G401.6 (cell line): ENCODE data around the gene ABCG8.
A peak's percentile ranks its signal among the peaks of the same experiment; 100 is the strongest.
"Not testable (repeated sequence)": the region's sequence is repeated elsewhere in the genome, so short reads cannot be mapped to it uniquely, and the experiment has no call there.

Source experiments
- FAIRE-seq: peaks from 2 replicates; lab custom pipeline; 2012; peaks lifted over from hg19 to GRCh38; lab: Jason Lieb, UNC

The ABCG8 gene

GRCh38 chr2:43874776-43875451, 36.1 kb downstream of the ABCG8 start:
- FAIRE-seq = no peak

DNA sequence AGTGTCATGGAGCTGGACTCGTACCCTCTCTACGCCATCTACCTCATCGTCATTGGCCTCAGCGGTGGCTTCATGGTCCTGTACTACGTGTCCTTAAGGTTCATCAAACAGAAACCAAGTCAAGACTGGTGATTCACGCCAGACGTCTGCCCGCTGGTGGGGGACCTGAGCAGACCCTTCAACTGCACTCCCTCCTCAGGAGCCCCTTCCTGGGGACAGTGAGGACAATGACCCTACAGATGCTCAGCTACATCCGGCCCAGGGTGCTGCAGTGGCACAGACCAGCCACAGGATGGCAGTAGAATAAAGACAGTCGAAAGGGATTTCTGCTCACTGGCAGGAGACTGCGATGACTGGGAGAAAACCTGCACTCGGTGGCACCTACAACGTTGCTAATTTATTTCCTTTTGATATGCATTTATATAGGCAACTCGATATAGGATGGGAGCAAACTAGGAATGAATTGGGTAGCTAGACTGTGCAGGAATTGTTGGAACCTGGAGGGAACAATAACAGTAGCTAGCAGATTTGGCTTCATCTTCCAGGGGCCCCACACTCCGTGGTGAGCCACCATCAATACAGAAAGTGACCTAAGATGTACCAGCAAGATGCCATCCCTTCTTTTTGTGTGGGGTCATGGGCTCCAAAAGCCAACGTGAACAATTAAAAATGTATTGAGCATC, 39.2 kb downstream of the ABCG8 start:
- FAIRE-seq = peak; percentile 80

- FAIRE-seq = no peak
Measured at GRCh38 chr2:43879261-43879660, 40.5 kb downstream of the ABCG8 start.

GRCh38 chr2:43880471-43880870, 41.7 kb downstream of the ABCG8 start:
- FAIRE-seq = no peak

DNA sequence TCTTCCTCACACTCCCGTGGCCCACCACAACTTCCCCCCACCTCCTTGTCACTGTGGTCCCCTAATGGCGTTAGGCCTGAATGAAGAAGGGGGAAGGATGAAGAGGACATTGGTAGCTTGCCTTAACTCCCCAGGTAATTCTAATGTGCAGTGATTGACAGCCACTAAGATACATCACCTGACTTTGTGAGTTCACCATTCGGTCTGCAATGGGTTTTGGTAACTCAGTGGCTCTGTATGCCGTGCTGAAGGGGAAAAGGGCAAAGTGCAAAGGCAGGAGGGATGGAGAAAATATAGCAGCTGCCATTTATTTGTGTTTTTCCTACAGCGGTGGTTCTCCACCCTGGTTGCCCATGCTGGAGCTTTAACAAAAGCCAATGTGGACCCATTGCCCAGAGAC, 42.2 kb downstream of the ABCG8 start:
- FAIRE-seq = no peak

- no peak for FAIRE-seq
Measured at GRCh38 chr2:43882312-43882711, 43.5 kb downstream of the ABCG8 start.

DNA sequence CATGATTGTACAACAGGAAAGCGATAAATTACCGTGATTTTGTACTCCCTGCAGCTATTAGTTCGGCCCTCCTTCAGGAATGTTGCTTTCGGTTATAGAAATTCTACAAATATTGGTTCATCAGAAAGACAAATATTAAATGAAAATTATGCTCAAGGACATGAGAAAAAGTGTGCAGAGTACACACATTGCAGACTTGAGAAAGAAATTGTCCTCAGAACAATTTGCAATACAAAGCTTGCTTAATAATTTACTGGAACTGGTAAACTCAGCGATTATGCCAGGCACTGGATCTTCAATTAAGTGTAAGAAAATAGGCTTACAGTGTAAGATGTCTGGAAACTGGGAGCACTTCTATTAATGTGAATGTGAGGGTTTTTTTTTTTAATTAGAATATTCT, 45.9 kb downstream of the ABCG8 start:
- no peak for FAIRE-seq

DNA sequence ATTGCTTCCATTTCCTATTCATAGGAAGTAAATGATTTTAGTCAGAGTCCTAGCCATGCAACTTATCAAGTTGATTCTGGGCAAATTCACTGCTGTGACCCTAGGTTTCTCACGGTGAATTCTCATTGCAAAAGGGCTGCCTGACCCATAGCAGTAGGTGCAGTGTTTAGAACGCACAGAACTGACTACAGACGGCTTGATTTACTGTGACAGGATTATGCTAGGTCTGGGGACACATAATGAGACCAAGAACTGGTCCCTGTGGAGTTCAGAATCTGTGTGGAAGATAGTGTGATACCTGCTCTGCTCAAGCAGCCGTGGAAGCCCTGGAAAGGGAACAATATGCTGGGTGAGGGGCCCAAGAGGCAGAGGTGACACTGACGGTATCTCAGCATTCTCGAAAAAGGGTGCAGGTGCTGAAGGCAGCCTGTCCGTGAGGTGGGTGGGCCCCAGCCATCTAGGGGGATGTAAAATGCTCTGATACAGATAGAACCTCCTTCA, 46.4 kb downstream of the ABCG8 start:
- FAIRE-seq = no peak

DNA sequence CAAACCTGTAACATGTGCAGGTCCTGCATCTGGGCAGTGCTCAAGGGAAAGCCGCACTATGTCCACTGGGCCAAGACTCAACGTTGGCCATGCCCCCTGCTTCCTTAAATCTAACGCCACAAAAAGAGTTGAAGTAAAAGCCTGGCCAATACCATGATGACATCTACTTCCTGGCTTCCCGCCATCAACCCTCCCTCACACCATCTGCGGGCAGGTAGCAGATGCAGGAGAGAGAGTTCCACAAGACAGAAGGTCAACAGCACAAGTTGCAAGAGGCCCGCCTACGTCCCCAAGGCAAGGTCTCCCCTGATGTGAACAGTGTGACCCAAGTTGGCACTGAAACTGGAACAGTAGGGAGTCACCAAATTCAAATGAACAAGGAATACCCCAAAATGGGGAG, 48.4 kb downstream of the ABCG8 start:
- no peak for FAIRE-seq

GRCh38 chr2:43889416-43889815, 50.6 kb downstream of the ABCG8 start:
- no peak for FAIRE-seq

DNA sequence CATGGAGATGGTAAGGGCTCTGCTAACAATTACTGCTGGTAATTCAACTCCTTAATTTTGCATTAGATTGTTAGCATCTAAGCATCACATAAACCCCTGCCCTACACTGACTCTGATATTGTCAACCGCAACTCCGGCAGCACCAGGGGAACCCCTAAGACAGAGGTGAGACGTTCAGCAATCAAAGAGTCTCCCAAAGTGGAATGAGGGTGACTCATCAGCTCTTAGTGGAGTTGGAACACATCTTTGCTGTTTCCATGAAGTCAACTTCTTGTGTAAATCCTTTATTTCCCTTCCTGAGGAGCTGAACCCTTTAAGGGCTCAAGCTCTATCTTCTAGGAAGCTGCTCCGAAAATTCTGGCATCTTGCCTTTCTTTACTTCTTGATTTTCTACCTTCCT, 52.1 kb downstream of the ABCG8 start:
- FAIRE-seq = no peak

DNA sequence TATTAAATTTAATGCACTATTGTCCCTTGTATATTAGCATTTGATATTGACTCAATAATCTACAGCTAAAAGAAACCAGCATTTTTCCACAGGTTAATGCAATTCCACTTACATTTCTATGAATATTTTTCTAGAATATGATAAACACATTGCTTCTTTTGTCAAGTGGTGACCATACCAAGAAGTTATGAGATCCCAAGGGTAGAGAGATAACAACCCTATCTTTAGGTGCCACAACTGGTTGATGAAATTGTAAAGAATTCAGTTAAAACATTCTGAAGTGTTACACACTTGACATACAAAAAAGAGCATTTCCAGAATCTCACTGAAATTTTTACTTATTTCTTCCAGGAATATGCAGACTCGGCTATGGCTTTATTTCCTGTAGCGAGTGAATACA, 56.0 kb downstream of the ABCG8 start:
- FAIRE-seq = no peak

DNA sequence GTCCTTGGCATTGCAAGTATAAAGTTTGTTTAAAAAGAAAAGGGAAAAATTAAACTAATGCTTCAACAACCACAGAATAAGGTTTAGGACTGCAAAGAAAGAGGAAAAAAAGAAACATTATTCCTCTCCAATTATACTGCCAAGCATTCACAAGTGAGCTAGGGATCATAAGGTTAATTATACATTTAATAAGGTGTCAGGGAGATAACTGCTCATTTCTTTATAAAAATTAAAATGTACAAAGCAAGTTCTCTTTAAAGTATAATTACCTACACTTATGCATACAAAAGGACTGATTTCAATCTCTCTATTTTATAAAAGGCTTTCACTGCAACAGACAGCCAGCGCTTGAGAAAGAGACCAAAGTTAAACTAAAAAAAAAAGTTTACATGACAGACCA, 58.1 kb downstream of the ABCG8 start:
- no peak for FAIRE-seq

DNA sequence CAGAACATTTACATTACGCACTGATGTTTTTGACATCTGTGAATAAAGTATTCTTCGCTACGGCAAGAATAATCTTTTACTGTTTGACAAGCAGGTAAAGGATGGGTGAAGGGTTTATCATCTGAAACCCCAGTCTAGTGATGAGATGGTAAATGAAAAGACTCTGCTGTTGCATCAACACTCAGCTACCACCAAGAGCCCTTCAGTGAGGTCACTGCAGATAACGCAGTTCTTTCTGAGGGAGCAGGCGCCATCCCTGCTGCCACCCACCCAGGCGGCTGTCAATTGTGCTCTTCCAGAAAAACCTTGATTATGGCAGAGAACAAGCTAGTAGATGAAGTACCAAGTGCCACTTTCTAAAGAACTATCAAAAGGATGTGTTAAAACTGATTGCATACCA, 58.7 kb downstream of the ABCG8 start:
- no peak for FAIRE-seq

DNA sequence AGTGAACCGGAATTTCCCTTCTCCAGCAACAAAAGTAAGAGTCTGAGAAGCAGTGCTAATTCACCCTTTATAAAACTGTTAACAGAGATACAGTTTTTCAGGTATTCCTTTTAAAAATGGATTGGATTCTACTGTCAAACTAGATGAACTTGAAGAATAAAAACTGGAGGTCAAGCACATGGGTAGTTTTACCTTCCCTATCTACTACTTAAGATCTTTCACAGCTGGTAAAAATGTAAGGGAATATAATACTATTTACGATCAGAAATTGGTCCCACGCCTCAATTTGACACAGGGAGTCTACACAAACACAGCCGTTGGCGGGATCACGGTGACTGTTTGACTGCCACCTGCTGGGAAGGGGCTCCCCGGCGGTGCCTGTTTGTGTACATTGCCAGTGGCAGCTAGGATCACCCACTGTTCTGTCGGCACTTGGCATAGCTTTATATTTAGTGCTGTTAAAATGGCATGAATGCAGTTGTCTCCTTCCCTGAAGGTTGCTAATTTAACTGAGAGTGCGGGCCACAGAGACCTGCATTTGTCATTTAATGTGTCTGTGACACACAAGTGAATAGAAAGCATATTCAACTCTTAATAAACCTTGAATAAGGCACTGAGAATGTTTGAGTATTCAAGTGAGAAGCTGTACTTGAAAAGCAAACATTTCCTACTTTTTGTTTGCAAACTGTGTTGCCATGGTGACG, 59.5 kb downstream of the ABCG8 start:
- no peak for FAIRE-seq

- no peak for FAIRE-seq
Measured at GRCh38 chr2:43898838-43899346, 60.1 kb downstream of the ABCG8 start.

DNA sequence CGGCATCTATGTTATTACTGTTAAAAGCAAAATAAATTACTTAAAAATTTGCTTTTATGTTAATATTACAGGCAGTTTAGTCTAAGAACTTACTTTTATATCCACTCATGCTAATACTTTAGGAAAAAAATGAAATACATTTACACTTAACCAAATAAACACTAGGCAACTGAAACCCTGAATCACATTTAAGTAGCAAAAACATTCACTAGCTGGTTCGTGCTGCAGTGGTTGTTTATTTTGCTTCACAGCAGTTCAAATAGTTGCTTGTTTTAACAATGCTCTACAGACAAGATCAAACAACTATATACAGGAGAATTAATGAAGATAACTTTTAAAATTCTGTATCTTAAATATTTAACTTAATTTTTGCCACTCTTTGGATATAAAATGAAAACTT, 60.8 kb downstream of the ABCG8 start:
- no peak for FAIRE-seq

DNA sequence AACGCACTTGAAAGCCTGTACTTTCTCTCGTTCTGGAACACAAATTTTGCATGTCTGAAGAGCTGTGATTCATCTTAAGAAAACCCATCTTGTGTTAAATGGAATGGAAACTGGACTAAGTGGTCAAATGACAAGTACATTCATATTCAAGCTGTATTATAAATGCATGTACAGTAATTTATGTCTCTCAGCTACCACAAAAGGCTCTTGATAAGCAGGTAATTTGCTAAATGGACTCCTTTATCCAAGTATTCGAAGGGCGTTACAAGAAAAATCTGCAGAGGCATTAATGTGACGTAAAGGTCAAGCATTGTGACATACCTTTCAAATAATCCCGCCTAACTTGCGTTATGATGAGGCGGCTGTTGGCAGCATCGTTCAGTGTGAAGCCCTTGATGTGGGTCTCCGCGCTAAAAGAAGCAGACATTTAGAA, 66.6 kb downstream of the ABCG8 start:
- FAIRE-seq = no peak

- no peak for FAIRE-seq
Measured at GRCh38 chr2:43905871-43906270, 67.1 kb downstream of the ABCG8 start.

DNA sequence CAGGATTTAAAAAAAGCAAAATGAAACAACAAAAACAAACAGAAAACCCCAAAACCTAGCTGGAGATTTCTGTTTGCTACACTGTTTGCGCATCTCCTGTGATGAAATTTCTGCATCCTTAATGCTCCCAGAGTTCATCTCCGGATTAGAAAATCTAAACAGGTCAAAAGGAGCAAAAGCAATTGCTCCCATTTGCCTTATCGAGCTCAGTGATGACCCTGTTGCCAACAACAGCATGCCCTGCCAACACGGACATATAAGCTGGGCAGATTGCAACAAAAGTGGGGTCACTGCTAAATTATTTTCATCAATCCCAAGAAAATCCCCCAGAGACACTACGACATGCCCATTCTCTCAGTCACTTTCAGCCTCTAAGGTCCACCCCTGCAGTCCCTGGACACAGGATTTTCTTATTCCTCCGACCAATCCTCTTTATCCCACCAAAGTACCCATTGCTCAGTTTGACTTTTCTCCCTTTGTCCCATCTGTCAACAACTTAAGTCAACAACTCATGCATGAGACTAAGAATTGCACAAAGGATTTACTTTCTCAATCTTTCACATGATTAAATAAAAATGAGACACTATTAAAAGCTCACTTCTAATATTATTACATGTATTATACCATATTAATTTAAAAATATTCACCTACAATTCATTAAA, 67.8 kb downstream of the ABCG8 start:
- FAIRE-seq = no peak

- FAIRE-seq = not testable (repeated sequence)
Measured at GRCh38 chr2:43911136-43911790, 72.5 kb downstream of the ABCG8 start.

DNA sequence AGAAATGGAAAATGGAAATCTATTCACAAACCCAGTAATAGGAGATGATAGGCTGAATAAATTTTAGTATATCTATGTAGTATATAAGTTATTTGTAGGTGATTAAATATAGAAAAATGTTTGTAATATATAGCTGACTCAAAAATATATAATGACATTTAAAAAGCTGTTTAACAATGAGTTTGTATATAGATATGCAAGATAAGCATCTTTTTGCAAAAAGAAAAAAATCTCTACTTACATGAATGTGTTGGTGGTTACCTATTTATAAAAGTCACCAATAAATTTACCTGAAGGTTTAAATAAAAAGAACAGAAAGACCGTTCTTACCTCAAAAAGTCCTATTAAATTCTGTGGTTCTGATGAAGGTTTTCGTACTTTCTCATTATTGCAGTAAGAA, 85.7 kb downstream of the ABCG8 start:
- FAIRE-seq = peak; percentile 44
